Measurements from ENCODE around the gene SLC6A17. TPM values are rescaled to one million over a fixed set of nuclear protein-coding genes. Genes with fewer than 3 reads are reported as not detected.

SLC6A17 gene
- total and polyA plus RNA-seq, 2 donors (not counting 3 experiments of a cell fraction or from before 2014, with no cell fraction given), result 0.03 TPM; not detected in 1

GRCh38 chr1:110152133-110152785 is 2.0 kb downstream of the SLC6A17 start:
- Histone ChIP-seq H3K9ac (replicated peaks; ENCODE audit: extremely low read depth, insufficient read depth, low read length) (no peak overlapping the region), H3K4me3 (replicated peaks in 1 of 3; ENCODE audit: insufficient read depth in 1 of 3, low read depth in 1 of 3, low read length in 3 of 3) (no peak overlapping the region), H4K20me1 (replicated peaks; ENCODE audit: control insufficient read depth, extremely low read depth, insufficient read depth, low read length) (no peaks in the 10 kb centered on the region), H3K9me3 (replicated peaks; ENCODE audit: control insufficient read depth, insufficient read depth, low read length) (no peaks in the 10 kb centered on the region), H3K79me2 (ENCODE audit: control insufficient read depth, insufficient read depth, low read length) (no peaks in the 10 kb centered on the region), H3K4me2 (ENCODE audit: insufficient read depth, low read length) (no peak overlapping the region), H3K36me3 (ENCODE audit: control insufficient read depth in 2 of 2, extremely low read depth in 1 of 2, insufficient read depth in 2 of 2, low read length in 2 of 2) (no peaks in the 10 kb centered on the region), H3K27me3 (ENCODE audit: control insufficient read depth in 2 of 2, insufficient read depth in 2 of 2, low read length in 2 of 2) (peaks cover 26 to 30% of the 10 kb centered on the region in 2 experiments), H2AFZ (ENCODE audit: low read depth, low read length) (no peak overlapping the region), H3K4me1 (ENCODE audit: control insufficient read depth, extremely low read depth, insufficient read depth, low read length) (no peaks in the 10 kb centered on the region), H3K27ac (ENCODE audit: insufficient read depth, low read depth, low read length) (no peak overlapping the region), H3K9me1 (replicated peaks; ENCODE audit: control insufficient read depth, extremely low read depth, insufficient read depth, low read length) (no peaks in the 10 kb centered on the region)
- POLR2A ChIA-PET, result no interaction called here
- CTCF ChIA-PET, result interaction anchor here (0.6 to 1.1 kb wide), 3 partner anchors 10 to 152 kb away, joined by 3 to 4 read pairs (median 3); no protein-coding TSS in a partner anchor
- FAIRE-seq (no peak), DNase-seq (ENCODE audit: low read depth, low spot score) (no peak)
- BruUV-seq (replicated peaks), result no TSS peak
- intact Hi-C loops (cut with micrococcal nuclease) (no loop called here), dilution Hi-C loops (cut with MboI; ENCODE audit: extremely low pct_ligation_motif_present, low sequenced_read_pairs) (no loop called here)
- TF ChIP-seq POLR2AphosphoS5 (IDR thresholded peaks at IDR 0.05; ENCODE audit: insufficient read depth, low read depth, low read length) (no peak), JUN (IDR thresholded peaks at IDR 0.05; ENCODE audit: borderline replicate concordance, insufficient read depth, insufficient read length, low read depth) (no peak), POLR2A (IDR thresholded peaks at IDR 0.05; ENCODE audit: low read depth, low read length) (no peak), MYC (IDR thresholded peaks at IDR 0.05; ENCODE audit: low read depth, low read length) (no peak), CTCF (IDR thresholded peaks at IDR 0.05; ENCODE audit: extremely low read depth in 1 of 2, insufficient read depth in 1 of 2, low read depth in 1 of 2, low read length in 2 of 2) (no peak)
- TF ChIP-seq, protein P1, sequence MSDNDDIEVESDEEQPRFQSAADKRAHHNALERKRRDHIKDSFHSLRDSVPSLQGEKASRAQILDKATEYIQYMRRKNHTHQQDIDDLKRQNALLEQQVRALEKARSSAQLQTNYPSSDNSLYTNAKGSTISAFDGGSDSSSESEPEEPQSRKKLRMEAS (IDR thresholded peaks at IDR 0.05; ENCODE audit: insufficient read depth, insufficient read length), result no peak
